ENCODE data around the gene AOPEP.

- TF ChIP-seq POLR2A (IDR thresholded peaks at IDR 0.05) (no peak), CTCF (IDR thresholded peaks at IDR 0.05) (no peak)
Measured at GRCh38 chr9:94837404-94837803, 110.9 kb downstream of the AOPEP start.

Measured in heart left ventricle (tissue), 13 donors.